ENCODE results near the gene NCAM2. TPM values are rescaled to one million over a fixed set of nuclear protein-coding genes. Genes with fewer than 3 reads are reported as not detected.

Gene NCAM2
- total RNA-seq, 1 experiment from 2014 or later = not detected

GRCh38 chr21:21114461-21114860 lies 116.3 kb downstream of the NCAM2 start:
- no peaks in the 10 kb centered on the region for H3K79me2 ChIP-seq (ENCODE audit: insufficient read depth, low read length)
- intact Hi-C loops (cut with micrococcal nuclease) = no loop called here
- H3K36me3 ChIP-seq (ENCODE audit: control insufficient read depth in 1 of 2, insufficient read depth in 2 of 2, low read length in 2 of 2) = no peaks in the 10 kb centered on the region
- DNase-seq (ENCODE audit: low read depth, low spot score) (no peak), ATAC-seq (no peak)
- H4K20me1 ChIP-seq (ENCODE audit: insufficient read depth) = no peaks in the 10 kb centered on the region
- no peaks in the 10 kb centered on the region for H3K9me2 ChIP-seq (ENCODE audit: insufficient read depth)
- H3K27me3 ChIP-seq (ENCODE audit: insufficient read depth, low read length) = no peaks in the 10 kb centered on the region
- ChIA-PET CTCF (no interaction called here), RAD21 (ENCODE audit: low non-redundant PET in 1 of 2, low total read pairs in 2 of 2, uncharacterized antibody in 2 of 2, unreplicated experiment in 2 of 2) (no interaction called here), POLR2A (no interaction called here)
- H3K4me3 ChIP-seq (replicated peaks in 1 of 2; ENCODE audit: low read depth in 1 of 2, low read length in 2 of 2) = no peak overlapping the region
- BruUV-seq (replicated peaks) = no TSS peak
- TF ChIP-seq ELF1 (IDR thresholded peaks at IDR 0.05; ENCODE audit: borderline replicate concordance, low read depth) (no peak), MAX (IDR thresholded peaks at IDR 0.05) (no peak), ZNF274 (IDR thresholded peaks at IDR 0.05; ENCODE audit: low read depth, low read length) (no peak)
- H3K9ac ChIP-seq (ENCODE audit: low read length) = no peak overlapping the region
- no peak overlapping the region for H2AFZ ChIP-seq (ENCODE audit: low read depth, low read length, poor library complexity, severe bottlenecking)
- no peak overlapping the region for H3K4me2 ChIP-seq (ENCODE audit: low read length)
- no peak overlapping the region for H3K27ac ChIP-seq (ENCODE audit: low read depth, low read length)
- H3K4me1 ChIP-seq (ENCODE audit: control insufficient read depth in 1 of 2, insufficient read depth in 2 of 2, low read length in 2 of 2) = no peaks in the 10 kb centered on the region
- H3K9me3 ChIP-seq (ENCODE audit: control insufficient read depth in 1 of 2, insufficient read depth in 1 of 2, low read depth in 1 of 2, low read length in 2 of 2) = peaks cover 8 to 10% of the 10 kb centered on the region in 2 experiments; a peak in 3 of 4 replicates

DNA sequence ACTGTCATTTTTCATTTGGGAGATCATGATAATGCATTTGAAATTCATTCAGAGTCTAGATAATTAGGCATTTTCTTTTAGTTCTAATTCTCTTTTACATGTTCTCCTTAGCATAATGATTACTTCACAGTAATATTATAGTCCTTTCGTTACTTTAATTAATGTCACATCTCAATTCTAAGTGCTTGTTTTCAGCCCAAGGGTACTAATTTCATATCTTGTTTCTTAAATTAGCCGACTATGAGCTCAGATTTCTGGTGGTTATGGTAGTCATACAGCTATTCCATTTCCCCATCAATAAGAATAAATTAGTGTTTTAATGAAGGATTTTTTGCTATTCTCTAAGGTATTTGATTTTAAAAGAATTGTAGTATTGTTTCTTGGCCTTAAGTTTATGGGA lies 120.9 kb downstream of the NCAM2 start:
- TF ChIP-seq, protein P1, sequence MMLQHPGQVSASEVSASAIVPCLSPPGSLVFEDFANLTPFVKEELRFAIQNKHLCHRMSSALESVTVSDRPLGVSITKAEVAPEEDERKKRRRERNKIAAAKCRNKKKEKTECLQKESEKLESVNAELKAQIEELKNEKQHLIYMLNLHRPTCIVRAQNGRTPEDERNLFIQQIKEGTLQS (IDR thresholded peaks at IDR 0.05) = no peak
- TF ChIP-seq EGR1 (IDR thresholded peaks at IDR 0.05; ENCODE audit: low read depth) (no peak), FOSL1 (IDR thresholded peaks at IDR 0.05; ENCODE audit: low read depth) (no peak), SP1 (IDR thresholded peaks at IDR 0.05; ENCODE audit: low read depth) (no peak), ZFX (IDR thresholded peaks at IDR 0.05) (no peak)
- ChIA-PET RAD21 (ENCODE audit: low non-redundant PET in 1 of 2, low total read pairs in 2 of 2, uncharacterized antibody in 2 of 2, unreplicated experiment in 2 of 2) (no interaction called here), POLR2A (no interaction called here), CTCF (no interaction called here)
- H4K20me1 ChIP-seq (ENCODE audit: insufficient read depth) = no peaks in the 10 kb centered on the region
- H3K4me3 ChIP-seq (replicated peaks in 1 of 2; ENCODE audit: low read depth in 1 of 2, low read length in 2 of 2) = no peak overlapping the region
- no peak for ATAC-seq
- no peaks in the 10 kb centered on the region for H3K36me3 ChIP-seq (ENCODE audit: control insufficient read depth in 1 of 2, insufficient read depth in 2 of 2, low read length in 2 of 2)
- H3K79me2 ChIP-seq (ENCODE audit: insufficient read depth, low read length) = no peaks in the 10 kb centered on the region
- no peaks in the 10 kb centered on the region for H3K4me1 ChIP-seq (ENCODE audit: control insufficient read depth in 1 of 2, insufficient read depth in 2 of 2, low read length in 2 of 2)
- H3K9me3 ChIP-seq (ENCODE audit: control insufficient read depth in 1 of 2, insufficient read depth in 1 of 2, low read depth in 1 of 2, low read length in 2 of 2) = peaks cover 11 to 14% of the 10 kb centered on the region in 2 experiments; a peak in 3 of 4 replicates
- no peak overlapping the region for H3K27ac ChIP-seq (ENCODE audit: low read depth, low read length)
- no peaks in the 10 kb centered on the region for H3K9me2 ChIP-seq (ENCODE audit: insufficient read depth)
- H3K27me3 ChIP-seq (ENCODE audit: insufficient read depth, low read length) = no peaks in the 10 kb centered on the region
- no peak overlapping the region for H3K4me2 ChIP-seq (ENCODE audit: low read length)
- intact Hi-C loops (cut with micrococcal nuclease) = no loop called here
- no peak overlapping the region for H2AFZ ChIP-seq (ENCODE audit: low read depth, low read length, poor library complexity, severe bottlenecking)
- no peak overlapping the region for H3K9ac ChIP-seq (ENCODE audit: low read length)
- no peak for DNase-seq (ENCODE audit: low read depth, low spot score)
- no TSS peak for BruUV-seq (replicated peaks)

Measured in HCT116 (cell line).